Fibroblast of peridontal ligament (primary cell): ENCODE data around the gene NKG7.
"Not testable (repeated sequence)": the region's sequence is repeated elsewhere in the genome, so short reads cannot be mapped to it uniquely, and the experiment has no call there.

Source experiments
- DNase-seq: peaks from one replicate; pipeline ENCODE4 v3.0.0-alpha.2; 2010; ENCODE audit errors: extremely low read depth

NKG7 gene, protein sequence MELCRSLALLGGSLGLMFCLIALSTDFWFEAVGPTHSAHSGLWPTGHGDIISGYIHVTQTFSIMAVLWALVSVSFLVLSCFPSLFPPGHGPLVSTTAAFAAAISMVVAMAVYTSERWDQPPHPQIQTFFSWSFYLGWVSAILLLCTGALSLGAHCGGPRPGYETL

DNA sequence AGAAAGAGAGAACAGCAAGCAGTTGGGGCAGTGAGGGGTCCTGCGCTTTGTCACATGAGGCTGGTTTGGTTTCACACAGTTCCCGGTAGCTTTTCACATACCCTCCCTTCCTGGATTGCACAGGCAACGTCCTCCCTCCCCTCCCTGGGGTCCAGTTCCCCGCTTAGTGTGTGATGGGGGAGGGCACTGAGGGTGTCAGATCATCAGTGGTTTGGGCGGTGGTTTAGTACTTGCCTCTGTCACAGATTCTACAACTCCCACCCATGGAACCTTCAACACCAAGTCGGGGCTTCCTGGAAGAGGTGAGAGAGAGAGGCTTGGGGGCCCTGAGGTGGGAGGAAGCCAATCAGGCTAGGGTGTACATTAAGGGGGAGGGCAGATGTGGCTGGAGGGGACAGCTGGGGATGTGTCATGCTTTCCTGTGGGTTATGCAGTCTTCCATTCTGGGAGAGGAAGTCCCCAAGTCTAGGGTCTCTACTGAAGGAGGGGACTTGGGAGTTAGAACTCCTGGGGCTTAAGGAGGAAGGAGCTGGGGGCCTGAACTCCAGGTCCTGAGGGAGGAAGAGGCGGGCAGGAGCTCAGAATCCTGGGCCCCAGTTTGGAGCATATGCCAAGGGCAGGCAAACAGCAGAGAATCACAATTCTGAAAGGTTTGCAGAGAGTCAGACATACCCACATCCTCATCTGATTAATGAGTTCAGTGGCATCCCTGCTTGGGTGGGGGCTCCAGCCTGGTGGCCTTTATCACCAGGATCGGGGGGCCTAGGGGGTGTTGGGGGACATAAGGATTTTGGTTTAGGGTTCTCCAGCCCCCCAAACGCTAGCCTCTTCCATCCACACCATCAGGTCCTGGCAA, at the start of gene NKG7:
Gene NKG7, minus strand, starts transcription at position 6 of the 856 bp plus-strand sequence. CDS start 119 bp downstream, outside the sequence.
- DNase-seq, result no peak

DNA sequence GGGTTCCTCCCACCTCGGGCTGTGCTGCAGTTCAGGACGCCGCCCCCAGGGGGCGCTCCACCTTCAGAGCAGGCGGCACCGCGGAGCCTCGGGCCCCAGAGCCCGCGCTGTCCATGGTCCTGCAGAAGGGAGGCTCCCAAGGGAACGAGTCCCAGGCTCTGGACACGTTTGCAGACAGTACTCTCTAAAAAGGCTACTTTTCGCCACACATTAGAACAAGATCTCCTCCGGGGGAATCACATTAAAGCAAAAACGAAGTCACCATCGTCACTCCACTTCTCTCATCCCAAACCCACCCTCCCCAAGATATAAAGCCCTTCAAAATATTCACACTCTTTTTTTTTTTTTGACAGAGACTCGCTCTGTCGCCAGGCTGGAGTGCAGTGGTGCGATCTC, 49.6 kb upstream of the NKG7 start:
- peak; percentile 30 for DNase-seq

DNA sequence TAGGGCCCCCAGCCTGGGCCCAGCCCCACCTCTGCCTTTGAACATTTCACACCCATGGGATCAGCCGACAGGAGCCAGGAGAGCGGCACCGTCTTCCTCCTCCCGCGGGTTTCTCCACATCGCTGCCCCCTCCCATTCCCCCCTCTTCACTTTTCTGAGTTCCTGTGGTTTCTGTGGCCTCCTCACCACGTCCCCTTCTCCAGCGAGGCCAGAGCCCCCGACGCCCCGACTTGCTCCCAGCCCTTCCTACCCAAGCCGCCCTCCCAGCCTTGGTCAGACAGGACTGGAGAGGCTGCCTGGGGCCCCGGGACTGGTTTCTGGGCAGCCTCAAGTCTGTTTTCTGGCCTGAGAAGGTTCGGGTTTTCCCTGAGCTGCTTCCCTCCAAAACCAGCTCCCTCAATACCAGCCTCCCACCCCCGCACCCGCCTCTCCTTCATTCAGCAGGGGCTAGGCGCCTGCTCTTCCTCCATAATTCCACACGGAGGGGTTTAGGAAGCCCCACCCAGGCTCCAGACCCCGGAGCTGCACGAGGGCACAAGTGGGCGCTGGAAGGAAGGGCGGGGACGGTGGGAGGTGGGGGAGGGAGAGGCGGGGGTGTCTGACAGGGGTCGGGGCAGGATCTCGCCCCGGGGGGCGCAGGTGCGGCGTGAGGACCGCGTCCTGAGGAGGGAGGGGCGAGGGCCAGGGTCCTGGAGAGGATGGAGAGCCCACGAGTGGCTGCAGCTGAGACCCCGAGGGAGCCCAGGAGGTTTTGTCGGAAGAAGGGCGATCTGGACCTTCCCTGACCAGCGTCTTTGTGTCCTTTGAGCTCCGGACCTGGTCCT, 49.0 kb upstream of the NKG7 start:
- no peak for DNase-seq

DNA sequence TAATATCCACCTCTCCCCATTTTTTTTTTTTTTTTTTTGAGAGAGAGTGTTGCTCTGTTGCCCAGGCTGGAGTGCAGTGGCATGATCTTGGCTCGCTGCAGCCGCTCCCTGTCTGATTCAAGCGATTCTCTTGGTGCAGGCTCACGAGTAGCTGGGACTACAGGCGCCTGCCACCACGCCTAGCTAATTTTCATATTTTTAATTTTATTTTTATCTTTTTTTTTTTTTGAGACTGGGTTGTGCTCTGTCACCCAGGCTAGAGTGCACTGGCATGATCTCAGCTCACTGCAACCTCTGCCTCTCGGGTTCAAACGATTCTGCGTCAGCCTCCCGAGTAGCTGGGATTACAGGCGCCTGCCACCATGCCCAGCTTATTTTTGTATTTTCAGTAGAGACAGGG, 48.1 kb upstream of the NKG7 start:
- not testable (repeated sequence) for DNase-seq

DNA sequence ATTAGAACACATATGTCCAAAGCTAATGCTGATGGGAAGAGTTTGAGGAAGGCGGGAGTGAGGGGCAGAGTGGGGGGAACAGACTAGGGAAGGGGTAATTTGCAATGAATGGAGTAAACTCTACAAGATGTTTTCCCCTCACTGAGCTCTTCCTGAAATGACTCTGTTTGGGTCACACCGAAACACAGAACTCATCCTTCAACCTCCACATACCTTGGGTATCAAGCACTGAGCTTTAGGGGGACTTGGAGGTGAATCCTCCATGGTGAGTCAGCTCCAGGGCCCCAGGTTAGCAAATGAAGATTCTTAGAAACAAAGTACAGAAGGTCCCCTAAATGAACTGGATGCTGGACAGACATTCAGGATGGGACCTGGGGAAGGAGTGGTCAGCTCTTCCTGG, 46.3 kb upstream of the NKG7 start:
- no peak for DNase-seq

DNA sequence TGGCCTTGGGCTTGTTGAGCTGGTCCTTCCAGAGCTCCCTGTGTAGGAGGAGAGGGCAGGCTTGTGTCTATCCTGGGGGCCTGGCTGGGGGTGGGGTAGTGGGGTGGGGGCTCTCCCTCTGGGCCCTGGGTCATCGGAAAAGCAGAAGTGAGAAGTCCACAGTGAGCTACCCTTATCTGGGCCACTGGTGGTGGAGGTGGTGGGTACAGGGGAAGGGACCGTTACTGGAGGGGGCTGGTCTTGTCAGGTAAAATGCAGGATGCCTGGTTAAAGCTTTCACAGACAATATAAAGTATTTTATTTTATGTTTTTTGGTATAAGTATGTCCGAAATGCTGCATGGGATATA, 45.3 kb upstream of the NKG7 start:
- no peak for DNase-seq

DNA sequence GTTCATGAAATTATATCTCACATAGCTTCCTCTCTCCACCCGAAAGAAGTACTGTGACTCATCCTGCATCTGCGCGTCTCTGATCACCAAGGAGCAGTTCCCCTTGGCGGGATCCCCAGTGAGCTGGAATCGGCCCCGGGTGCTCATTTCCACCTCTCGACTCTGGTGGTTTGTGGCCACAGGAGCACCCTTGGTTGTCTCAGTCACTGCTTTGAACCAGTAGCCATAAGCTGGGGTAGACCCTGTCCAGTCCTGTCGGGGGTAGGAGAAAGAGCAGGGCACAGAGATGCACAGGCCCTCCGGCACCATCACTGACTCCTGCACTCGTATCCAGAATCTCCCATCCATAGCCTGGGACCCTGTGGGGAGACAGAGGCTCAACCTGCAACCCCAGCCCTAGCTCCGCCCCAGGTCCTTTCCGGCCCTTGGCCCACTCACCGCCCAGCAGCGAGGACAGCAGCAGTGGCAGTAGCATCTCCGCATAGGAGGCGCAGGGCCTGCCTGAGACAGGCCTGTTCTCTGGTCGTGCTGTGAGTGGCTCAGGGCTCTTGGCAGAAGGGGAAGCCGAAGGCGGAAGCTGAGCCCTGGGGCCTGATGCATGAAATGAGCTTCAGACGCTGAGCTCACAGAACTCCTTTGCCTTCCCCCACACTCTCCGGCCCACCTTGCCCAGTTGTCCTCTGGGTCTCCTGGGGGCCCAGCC, 44.8 kb upstream of the NKG7 start, which contains the start of gene SIGLEC10:
Gene SIGLEC10, minus strand, starts transcription at position 536 of the 703 bp plus-strand sequence. Its CDS starts 61 bp downstream, at position 475.
- no peak for DNase-seq

DNA sequence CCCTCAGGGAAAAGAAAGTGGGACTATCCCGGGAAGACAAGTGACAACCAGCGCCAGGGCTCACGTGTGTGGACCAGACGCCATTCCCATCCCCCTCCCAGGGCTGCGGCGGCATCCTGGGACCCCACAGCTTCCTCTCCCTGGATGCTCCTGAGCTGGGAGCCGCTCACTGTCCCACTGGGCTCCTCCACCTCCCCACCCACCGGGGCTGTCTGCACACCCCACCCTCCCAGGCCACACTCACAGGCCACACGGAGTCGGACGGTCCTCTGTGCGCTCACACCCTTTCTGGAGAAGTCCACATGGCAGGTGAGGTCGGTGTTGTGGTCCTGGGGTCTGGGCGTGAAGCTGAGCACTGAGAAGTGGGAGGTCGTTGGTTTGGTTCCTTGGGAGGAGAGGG, 44.0 kb upstream of the NKG7 start:
- not testable (repeated sequence) for DNase-seq

DNA sequence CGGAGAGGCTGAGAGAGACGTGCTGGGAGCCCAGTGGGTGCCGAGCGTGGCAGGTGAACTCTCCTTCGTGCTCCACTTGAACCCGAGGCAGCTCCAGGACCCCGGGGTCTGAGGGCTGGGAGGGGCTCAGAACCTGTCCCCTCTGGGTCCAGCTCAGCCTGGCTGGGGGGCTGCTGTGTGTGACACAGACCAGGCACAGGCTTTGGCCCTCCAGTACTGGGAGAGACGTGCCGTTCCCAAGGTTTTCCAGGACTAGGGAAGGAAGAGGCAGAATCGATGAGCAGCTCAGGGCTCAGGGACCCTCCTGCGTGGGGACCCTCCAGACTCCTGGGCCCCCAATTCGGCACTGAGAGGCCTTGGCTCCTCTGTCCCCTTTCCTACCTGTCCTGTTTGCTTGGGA, 42.7 kb upstream of the NKG7 start:
- DNase-seq, result no peak

DNA sequence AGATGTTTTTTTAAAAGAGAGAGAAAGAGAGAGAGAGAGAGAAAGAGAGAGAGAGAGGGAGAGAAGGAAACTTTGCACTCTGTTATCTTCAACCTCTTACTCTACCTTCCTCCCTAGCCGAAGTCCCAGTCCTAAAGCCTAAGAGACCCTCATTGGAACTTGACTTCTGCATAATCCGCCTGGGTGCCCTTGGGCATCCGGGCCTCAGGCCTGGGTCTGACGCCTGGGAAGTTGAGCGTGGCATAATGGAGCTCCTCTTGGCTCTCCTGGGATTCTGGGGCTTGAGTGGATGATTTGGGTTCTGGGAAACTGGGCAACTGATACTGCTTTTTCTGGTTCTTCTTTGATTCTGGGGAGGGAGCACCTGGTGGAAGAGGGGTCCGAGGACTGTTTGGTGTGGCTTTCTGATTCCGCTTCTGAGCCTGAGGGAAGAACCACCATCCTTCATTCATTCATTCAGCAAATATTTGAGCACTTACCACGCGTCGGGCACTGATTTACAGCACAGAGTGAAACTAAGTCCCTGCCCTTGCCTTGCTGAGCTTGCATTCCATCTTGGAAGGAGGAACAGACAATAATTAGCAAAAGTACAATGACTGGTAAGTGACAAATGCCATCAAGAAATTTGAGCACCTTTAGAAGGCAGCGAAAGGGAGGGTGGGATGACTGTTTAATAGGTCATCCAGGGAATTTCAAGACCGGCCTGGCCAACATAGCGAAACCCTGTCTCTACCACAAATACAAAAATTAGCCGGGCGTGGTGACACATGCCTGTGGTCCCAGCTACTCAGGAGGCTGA, 38.7 kb upstream of the NKG7 start:
- no peak for DNase-seq

DNA sequence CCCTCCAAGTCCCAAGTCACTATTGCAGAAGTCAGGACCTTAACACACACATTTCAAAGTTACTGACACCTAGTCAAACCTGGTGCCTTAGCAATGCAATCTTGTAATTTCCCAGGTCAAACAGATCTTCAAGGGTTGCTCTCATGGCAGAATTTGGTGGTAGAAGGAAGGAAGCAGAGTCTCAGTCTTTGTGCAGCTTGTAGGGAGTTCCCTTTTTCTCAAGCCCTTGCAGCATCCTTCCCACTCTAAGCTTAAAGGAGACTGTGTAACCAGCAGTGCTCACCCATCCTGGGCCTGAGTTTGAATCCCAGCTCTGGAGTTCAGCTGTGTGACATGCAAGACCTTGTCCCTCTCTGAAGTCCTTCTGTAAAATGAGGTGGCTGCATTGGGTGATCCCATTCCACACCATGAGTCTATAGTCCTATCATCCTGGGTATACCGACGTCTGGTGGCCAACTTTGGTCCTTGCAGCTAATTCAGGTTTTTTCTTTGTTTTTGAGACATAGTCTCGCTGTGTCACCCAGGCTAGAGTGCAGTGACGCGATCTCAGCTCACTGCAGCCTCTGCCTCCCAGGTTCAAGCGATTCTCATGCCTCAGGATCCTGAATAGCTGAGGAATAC, 35.2 kb upstream of the NKG7 start:
- DNase-seq, result peak; percentile 17

DNA sequence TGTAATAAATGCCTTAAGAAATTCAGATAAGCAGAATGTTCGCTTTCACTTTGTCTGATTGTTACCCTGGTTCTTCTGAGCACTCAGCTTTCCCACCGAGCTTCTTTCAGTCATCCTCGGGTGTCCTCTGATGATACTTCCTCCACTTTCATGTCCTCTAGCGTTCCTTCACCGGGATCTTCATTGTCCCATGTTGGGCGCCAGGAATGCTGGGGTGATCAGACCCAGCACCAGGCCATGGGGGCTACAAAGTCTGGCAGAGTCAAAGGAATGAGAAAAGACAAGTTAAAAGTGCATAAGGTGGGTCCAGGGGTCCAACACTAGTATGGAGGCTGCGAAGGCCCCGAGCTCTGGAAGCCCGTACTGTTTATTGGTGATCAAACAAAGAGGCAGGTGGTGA, 29.7 kb upstream of the NKG7 start:
- no peak for DNase-seq

DNA sequence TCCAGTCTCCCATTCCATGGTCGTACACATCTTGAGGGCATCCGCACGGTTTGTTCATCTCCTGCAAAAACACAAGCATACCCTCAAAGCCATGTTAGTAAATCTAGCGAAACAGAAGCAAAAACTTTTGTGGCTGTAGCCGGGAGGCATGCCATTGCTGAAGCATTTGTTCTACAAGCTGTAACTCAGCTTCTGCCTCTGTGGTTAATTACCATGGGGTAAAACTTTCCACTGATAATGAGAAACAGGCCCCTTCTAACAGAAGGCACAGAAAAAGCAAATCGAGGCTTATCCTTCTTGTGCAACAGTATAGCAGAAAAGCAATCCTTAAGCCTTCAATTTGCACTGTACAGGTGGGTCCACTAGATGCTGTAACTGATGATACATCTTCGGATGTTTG, 27.5 kb upstream of the NKG7 start:
- peak; percentile 35 for DNase-seq

DNA sequence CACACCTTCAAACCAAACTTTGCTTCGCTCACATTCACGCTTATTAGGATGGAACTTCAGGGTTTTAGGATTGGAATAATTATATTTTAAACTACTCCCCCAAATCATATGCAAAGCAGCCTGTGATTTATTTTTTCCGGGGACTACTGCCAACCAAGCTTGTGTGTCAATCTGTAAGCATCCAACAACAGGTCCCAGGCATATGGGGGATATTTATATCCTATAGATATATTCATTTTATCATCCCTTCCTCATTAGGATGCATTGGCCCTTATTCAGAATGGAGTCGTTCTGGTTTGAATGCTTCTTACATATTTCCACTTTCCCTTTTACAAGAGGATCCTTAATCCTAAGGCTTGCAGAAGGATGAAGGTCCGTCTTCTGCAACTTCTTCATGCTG, 26.8 kb upstream of the NKG7 start:
- DNase-seq, result no peak

DNA sequence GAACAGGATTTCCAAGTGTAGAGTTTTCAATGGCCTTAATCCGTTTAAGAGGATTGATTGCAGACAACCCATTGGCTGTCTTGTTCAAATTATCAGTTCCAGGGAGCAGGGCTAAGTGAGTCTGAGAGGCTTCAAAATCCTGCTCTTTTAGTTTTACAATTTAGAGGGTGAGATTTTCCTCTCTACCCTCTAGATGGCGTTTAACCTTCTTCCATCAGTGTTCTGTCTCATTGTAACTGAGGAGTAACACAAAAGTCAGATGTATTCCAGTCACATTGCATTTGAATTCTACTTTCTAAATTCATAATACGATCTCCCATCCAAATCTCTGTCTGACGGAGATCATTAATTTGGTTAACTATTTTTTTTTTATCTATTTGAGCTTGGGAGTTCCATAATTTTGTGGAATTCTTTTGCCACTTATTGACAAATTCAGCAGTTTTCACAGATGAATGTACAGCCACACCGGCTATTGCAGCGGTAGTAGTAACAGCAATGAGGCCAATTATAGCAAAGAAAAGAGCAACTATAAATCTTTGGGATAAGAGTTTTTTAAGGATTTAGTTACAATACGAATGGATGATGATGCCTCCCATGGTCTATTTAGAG, 25.7 kb upstream of the NKG7 start:
- DNase-seq, result peak; percentile 47

DNA sequence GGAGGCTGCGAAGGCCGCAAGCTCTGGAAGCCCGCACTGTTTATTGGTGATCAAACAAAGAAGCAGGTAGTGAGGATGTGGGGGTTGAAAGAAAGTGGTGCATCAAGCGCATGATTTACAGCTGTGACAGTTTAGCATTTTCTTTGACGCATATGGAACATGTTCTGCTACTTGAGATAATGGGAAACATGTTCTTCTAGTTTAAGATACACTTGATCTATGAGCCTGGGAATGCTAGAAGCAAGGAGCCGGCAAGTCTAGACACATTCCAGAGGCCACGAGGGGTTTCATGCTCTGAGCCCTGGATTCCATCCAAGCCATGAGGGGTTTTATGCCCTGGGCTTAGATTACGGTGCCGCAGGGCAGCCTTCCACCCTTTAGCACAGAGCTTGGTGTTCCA, 25.0 kb upstream of the NKG7 start:
- peak; percentile 66 for DNase-seq

DNA sequence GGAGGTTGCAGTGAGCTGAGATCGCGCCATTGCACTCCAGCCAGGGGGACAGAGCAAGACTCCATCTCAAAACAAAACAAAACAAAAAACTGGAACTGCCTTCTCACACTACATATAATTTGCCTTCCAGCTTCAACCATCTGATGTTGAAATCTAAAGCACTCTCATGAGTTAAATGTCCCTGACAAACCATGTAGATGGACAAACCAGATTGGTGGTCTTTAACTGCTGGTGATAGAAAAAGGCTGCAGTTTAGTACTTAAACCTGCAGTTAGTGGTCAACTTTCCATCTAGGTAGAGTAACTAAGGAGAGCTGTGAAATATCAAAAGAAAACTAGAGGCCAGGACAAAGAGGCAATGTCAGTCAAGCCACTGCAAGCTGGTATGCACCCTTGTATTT, 23.7 kb upstream of the NKG7 start:
- DNase-seq, result no peak

DNA sequence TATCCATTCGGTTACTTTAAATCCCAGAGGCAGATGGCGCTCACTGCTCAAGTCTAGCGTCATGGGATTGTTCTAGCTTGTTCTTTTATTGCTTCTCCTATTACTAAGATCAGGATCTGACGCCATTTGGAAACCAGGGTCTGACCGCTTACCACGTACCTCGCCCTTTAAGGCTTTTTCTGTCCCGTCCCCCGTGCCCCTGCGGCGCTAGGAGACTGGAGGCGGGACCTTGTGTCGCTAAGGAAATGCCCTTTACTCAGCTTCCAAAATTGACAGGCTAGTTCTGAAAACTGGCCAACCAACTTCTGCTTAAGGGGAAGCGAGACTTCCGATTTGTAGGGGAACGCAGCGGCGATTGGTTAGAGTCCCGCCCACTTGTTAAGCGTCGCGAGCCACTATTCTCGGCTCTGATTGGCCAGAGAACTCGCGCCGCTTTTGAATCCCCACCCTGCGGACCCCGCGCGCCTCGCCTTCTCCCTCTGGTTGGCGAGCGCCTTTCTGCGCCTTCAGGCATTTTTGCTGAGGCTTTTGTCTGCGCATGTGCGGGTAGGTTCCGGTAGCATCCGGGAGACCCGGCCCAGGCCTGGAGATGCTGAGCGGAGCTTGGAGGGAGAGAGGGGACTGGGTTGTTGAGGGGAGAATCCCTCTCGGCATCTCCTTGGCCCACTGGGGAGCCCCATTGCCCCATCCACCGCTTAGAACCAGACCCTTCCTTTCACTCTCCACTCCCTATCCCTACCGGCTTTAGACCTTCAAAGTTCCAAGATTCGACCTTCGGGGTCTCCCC, 21.8 kb upstream of the NKG7 start:
- peak; percentile 99 for DNase-seq

DNA sequence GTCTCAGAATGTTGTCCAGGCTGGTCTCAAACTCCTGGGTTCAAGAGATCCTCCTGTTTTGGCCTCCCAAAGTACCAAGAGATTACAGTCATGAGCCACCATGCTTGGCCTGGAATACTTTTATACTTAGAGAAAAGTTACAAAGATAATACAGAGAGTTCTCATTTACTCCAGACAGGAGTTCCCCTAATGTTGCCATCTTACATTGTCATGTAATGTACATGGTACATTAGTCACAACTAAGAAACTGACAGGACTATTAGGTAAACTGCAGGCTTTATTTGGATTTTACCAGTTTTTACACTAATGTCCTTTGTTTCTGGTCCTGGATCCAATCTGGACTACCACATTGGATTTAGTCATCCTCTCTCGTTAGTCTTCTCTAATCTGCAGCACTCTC, 20.2 kb upstream of the NKG7 start:
- no peak for DNase-seq
